Spleen (tissue), 11 donors: ENCODE measurements around the gene SLC12A9. TPM values are rescaled to one million over a fixed set of nuclear protein-coding genes. Genes with fewer than 3 reads are reported as not detected.

Experiments used
- DNase-seq: peaks from one replicate; pipeline ENCODE4 v3.0.0-alpha.2; 2020
- H3K27ac ChIP-seq, 8 donors: fragments of 200-600 bp; sonication (generic) in 7 of 8; 1 replicate in 4 of 8; 2 replicates in 4 of 8; pipeline versions ENCODE4 v1.5.0 to v1.8.0; 2016 to 2021; ENCODE audit warnings: inconsistent platforms in 4 of 8, mild to moderate bottlenecking in 4 of 8, moderate library complexity in 1 of 8
- H3K27me3 ChIP-seq, 7 donors: fragments of 200-600 bp; sonication (generic) in 6 of 7; replicated peaks in 1 of 7; 1 replicate in 4 of 7; 2 replicates in 3 of 7; pipeline versions ENCODE4 v1.5.0 to v1.8.0; 2016 to 2021; ENCODE audit warnings: inconsistent platforms in 3 of 7, mild to moderate bottlenecking in 1 of 7
- H3K36me3 ChIP-seq, 6 donors: fragments of 200-600 bp; sonication (generic) in 5 of 6; 1 replicate in 4 of 6; 2 replicates in 2 of 6; pipeline versions ENCODE4 v1.5.0 to v1.8.0; 2016 to 2021; ENCODE audit warnings: inconsistent platforms in 2 of 6
- H3K4me1 ChIP-seq, 6 donors: fragments of 200-600 bp; sonication (generic) in 5 of 6; 1 replicate in 3 of 6; 2 replicates in 3 of 6; pipeline versions ENCODE4 v1.5.0 to v1.8.0; 2016 to 2021; ENCODE audit warnings: inconsistent platforms in 3 of 6
- H3K4me3 ChIP-seq, 8 donors: fragments of 200-600 bp; sonication (generic) in 7 of 8; 1 replicate in 4 of 8; 2 replicates in 4 of 8; pipeline versions ENCODE4 v1.5.0 to v1.8.0; 2016 to 2021; ENCODE audit warnings: inconsistent platforms in 4 of 8, mild to moderate bottlenecking in 4 of 8, moderate library complexity in 2 of 8
- H3K9me3 ChIP-seq, 8 donors: fragments of 200-600 bp; sonication (generic) in 7 of 8; 1 replicate in 4 of 8; 2 replicates in 4 of 8; pipeline versions ENCODE4 v1.5.0 to v1.8.0; 2016 to 2021; ENCODE audit warnings: inconsistent platforms in 4 of 8
- POLR2A ChIP-seq, 3 donors: fragments of 450-650 bp; IDR thresholded peaks; one replicate each; pipeline ENCODE4 v1.5.1; 2017; ENCODE audit warnings: antibody characterized with exemption in 3 of 3, mild to moderate bottlenecking in 1 of 3
- POLR2AphosphoS5 ChIP-seq, 3 donors: sonication (generic); formaldehyde crosslinking; IDR thresholded peaks; one replicate each; pipeline ENCODE4 v1.5.1; 2017; ENCODE audit warnings: antibody characterized with exemption in 3 of 3
- WGBS, 5 donors: extraction: QIAGEN DNeasy Blood & Tissue Kit in 3 of 5; methylation state at CpG; one replicate each; pipeline versions ENCODE4 v1.1.5 to v1.1.7; 2013 to 2018; 5-methylcytosine and 5-hydroxymethylcytosine counted together
- intact Hi-C: fragments of 100-400 bp; cut with DNase I; formaldehyde crosslinking; loops from one replicate; pipeline ENCODE4 v1.15.0; 2023; ENCODE audit warnings: low total_unique reads
- polyA plus RNA-seq, 3 donors: library from polyadenylated mRNA; stranded (reverse); fragments of 200-250 nt; gene quantifications; one replicate each; pipeline ENCODE4 v1.2.1, GENCODE V29; 2013
- total RNA-seq, 7 donors: library from RNA; depleted of rRNA in 3 of 7; stranded (reverse); fragments of >200 nt in 3 of 7; fragmentation: NEBNext Ultra II Directional in 4 of 7; extraction: Animal tissue kit (Norgen Biotek cat#: 25700) in 4 of 7; gene quantifications; one replicate each; pipeline versions ENCODE4 v1.1.0 to v1.2.1, GENCODE V29; 2016 to 2021
- TF ChIP-seq, protein P1 (sequence below), 11 experiments: fragments of 200-600 bp in 7 of 11; fragments of 450-650 bp in 4 of 11; sonication (generic) in 4 of 11; IDR thresholded peaks in 8 of 11; conservative IDR thresholded peaks in 3 of 11; 1 replicate in 7 of 11; 2 replicates in 4 of 11; pipeline versions ENCODE4 v1.4.0 to v1.8.0; 2016 to 2021; ENCODE audit warnings: antibody characterized with exemption in 11 of 11, inconsistent platforms in 4 of 11, mild to moderate bottlenecking in 1 of 11
- donor health status: healthy with polysubstance abuse.
- donor health status: DM: no; HTN: no; CAD: no; lungs with moderate emphysema.
- donor health status: DM: no; HTN: no; CAD: no.
- donor health status: Bipolar disorder and iron deficiency.
- donor health status: healthy.
- donor health status: DM: no; HTN: no; CAD: no.
- donor health status: DM: yes; HTN: yes; CAD: no.

Gene SLC12A9
- total and polyA plus RNA-seq, 10 donors = 17.0 to 109 (median 51.3) TPM

DNA sequence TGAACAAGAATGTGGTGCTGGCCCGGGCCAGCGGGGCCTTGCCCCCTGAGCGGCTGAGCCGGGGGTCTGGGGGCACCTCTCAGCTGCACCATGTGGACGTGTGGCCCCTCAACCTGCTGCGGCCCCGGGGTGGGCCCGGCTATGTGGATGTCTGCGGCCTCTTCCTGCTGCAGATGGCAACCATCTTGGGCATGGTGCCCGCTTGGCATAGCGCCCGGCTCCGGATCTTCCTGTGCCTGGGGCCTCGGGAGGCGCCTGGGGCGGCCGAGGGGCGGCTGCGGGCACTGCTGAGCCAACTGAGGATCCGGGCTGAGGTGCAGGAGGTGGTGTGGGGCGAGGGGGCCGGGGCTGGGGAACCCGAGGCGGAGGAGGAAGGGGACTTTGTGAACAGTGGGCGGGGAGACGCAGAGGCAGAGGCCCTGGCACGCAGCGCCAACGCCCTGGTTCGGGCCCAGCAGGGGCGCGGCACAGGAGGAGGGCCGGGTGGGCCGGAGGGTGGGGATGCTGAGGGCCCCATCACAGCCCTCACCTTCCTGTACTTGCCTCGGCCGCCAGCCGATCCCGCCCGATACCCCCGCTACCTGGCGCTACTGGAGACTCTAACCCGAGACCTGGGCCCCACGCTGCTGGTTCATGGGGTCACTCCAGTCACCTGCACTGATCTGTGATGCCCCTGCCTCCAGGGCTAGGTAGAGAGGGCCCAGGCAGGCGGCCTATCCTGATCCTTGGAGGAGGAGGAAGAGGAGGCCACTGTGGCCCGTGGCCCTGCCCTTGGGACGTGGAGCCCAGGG lies 13.6 kb downstream of the SLC12A9 start:
- Histone ChIP-seq H3K27ac (peak overlapping the region in 7 of 8 donors; percentile 7 to 92 (median 86)), H3K4me3 (peak overlapping the region in 6 of 8 donors; percentile 9 to 76 (median 46)), H3K36me3 (peaks cover 0 to 63% (median 24%) of the 10 kb centered on the region in 6 donors), H3K27me3 (peaks cover 0 to 10% (median 0%) of the 10 kb centered on the region in 7 donors), H3K4me1 (peaks cover 25 to 69% (median 53%) of the 10 kb centered on the region in 6 donors), H3K9me3 (no peaks in the 10 kb centered on the region)
- TF ChIP-seq, protein P1, sequence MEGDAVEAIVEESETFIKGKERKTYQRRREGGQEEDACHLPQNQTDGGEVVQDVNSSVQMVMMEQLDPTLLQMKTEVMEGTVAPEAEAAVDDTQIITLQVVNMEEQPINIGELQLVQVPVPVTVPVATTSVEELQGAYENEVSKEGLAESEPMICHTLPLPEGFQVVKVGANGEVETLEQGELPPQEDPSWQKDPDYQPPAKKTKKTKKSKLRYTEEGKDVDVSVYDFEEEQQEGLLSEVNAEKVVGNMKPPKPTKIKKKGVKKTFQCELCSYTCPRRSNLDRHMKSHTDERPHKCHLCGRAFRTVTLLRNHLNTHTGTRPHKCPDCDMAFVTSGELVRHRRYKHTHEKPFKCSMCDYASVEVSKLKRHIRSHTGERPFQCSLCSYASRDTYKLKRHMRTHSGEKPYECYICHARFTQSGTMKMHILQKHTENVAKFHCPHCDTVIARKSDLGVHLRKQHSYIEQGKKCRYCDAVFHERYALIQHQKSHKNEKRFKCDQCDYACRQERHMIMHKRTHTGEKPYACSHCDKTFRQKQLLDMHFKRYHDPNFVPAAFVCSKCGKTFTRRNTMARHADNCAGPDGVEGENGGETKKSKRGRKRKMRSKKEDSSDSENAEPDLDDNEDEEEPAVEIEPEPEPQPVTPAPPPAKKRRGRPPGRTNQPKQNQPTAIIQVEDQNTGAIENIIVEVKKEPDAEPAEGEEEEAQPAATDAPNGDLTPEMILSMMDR (IDR thresholded peaks at IDR 0.05 in 8 of 11, conservative IDR thresholded peaks at IDR 0.05 in 3 of 11) = no peak
- TF ChIP-seq POLR2A (IDR thresholded peaks at IDR 0.05) = no peak
- TF ChIP-seq POLR2AphosphoS5 (IDR thresholded peaks at IDR 0.05) = peak; percentile 48 to 78 (median 62)
- intact Hi-C loops = no loop called here
- WGBS, 5 donors = 30 to 63% (median 38%) methylated on average over 30 to 46 of the region's 46 CpGs
- peak; percentile 90 for DNase-seq

DNA sequence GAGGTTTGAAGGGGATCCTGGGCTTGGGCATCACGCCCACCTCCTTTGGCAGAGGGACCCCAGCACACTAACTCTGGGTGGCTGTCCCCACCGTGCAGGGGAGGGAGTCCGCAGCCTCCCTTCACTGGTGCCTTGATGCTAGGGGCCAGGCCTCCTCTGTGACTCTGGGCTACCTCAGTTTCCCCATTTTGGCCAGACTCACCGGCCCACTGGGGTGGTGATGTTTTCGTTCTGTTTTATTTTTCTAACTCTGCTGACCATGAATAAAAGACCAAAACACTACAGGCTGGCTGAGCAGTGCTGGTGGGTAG lies 14.2 kb downstream of the SLC12A9 start:
- intact Hi-C loops = no loop called here
- DNase-seq = no peak
- Histone ChIP-seq H3K4me1 (peaks cover 25 to 69% (median 53%) of the 10 kb centered on the region in 6 donors), H3K27ac (peak overlapping the region; percentile 7 to 92 (median 86)), H3K27me3 (peaks cover 0 to 10% (median 0%) of the 10 kb centered on the region in 7 donors), H3K9me3 (no peaks in the 10 kb centered on the region), H3K36me3 (peaks cover 0 to 63% (median 19%) of the 10 kb centered on the region in 6 donors), H3K4me3 (peak overlapping the region in 6 of 8 donors; percentile 38 to 76 (median 48))
- TF ChIP-seq, protein P1 (IDR thresholded peaks at IDR 0.05 in 8 of 11, conservative IDR thresholded peaks at IDR 0.05 in 3 of 11) = no peak
- TF ChIP-seq POLR2A (IDR thresholded peaks at IDR 0.05) = no peak
- TF ChIP-seq POLR2AphosphoS5 (IDR thresholded peaks at IDR 0.05) = peak in 2 of 3 donors; percentile 1 to 8
- 19 to 62% (median 55%) methylated on average over 3 to 5 of the region's 5 CpGs for WGBS, 5 donors

DNA sequence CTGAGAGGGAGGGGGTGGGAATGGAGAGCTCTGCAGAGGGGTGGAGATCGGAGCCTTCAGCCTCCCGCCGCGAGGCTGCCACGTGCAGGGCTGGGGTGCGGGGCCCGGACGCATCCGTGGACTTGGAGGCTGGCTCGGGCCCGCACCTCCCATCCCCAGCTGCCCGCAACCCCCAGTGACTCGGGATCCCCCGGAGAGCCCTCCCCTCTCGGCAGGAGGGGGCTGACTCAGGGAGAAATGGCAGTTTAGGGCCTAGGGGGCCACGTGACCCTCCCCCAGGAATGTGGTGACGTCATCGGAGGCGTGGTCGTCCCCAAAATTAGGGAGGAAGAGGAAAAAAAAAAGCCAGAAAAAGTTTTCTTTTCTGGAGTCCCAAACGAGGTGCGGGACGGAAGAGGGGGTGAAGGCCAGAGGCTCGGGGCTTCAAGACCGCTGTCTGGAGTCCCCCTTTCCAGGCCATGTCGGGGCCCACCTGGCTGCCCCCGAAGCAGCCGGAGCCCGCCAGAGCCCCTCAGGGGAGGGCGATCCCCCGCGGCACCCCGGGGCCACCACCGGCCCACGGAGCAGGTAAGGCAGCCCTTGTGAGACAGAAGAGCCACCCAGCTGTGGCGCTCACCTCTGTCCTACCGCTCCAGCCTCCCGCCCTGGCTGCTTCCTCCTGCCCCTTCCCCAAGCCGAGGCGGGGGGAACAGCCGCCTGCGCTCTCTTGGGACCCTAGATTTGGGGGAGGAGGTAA lies 14.7 kb downstream of the SLC12A9 start, which contains the start of gene TRIP6:
Gene TRIP6 (plus strand): TSS at position 348 of the 736 bp plus-strand sequence. CDS start 111 bp downstream, at position 459.
- peak; percentile 86 for DNase-seq
- TF ChIP-seq POLR2A (IDR thresholded peaks at IDR 0.05) = no peak
- TF ChIP-seq, protein P1 (IDR thresholded peaks at IDR 0.05 in 8 of 11, conservative IDR thresholded peaks at IDR 0.05 in 3 of 11) = no peak
- peak; percentile 44 to 76 (median 58) for TF ChIP-seq POLR2AphosphoS5 (IDR thresholded peaks at IDR 0.05)
- 3 to 9% (median 6%) methylated on average over 31 to 42 of the region's 42 CpGs for WGBS, 5 donors
- H3K36me3 ChIP-seq = peaks cover 0 to 63% (median 14%) of the 10 kb centered on the region in 6 donors
- H3K27me3 ChIP-seq = peaks cover 0 to 10% (median 0%) of the 10 kb centered on the region in 7 donors
- no peaks in the 10 kb centered on the region for H3K9me3 ChIP-seq
- intact Hi-C loops = no loop called here
- H3K27ac ChIP-seq = peak within 1 kb of the TSS; percentile 37 to 92 (median 86)
- peaks cover 25 to 69% (median 53%) of the 10 kb centered on the region in 6 donors for H3K4me1 ChIP-seq
- H3K4me3 ChIP-seq = peak within 1 kb of the TSS; percentile 24 to 76 (median 43)
